GM20431 (cell line): ENCODE results near the gene PCGF5.
"Not testable (repeated sequence)": the region's sequence is repeated elsewhere in the genome, so short reads cannot be mapped to it uniquely, and the experiment has no call there.

Experiments
- in situ Hi-C: fragments of 300-500 bp; cut with MseI, MboI; formaldehyde crosslinking; loops from one replicate; pipeline ENCODE4 v1.15.0; 2020; ENCODE audit warnings: low sequenced_read_pairs; ENCODE audit not compliant: unreplicated experiment

The PCGF5 gene

DNA sequence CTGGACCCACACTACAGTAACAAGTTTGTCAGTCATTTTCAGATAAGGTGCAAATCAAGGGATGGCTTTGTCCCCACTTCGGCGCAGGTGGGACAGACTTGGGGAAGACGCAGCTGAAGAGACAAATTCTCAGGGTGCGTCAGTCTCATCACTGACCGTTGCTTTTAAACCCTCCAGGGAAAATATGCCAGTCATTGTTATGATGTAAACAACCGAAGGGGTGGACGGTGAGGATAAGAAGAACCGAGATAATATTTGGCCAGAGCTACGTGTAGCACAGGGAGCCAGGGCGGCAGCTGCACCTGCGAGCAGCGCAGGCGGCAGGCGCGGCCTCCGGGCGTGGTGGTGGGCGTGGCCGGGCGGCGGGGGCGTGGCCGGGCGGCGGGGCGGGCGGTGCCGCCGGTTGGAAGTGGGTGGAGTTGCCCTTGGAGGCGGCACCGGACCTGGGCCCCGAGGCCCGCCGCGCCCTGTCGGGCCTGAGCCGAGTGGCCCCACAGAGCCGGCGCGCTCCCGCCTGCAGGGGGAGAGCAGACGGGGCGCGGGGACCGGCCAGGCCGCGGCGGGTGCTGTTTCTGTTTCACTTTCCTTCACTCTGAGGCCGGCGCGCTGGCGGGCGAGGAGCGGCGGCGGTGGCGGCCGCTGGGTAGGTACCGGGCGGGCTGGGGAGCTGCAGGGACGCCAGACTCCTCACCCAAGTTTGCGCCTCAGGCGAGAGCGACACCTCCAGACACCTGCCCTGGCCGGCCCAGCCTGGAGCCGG, at the start of gene PCGF5:
PCGF5 (plus strand) TSS at position 470 of the 760 bp plus-strand sequence. CDS start 2,209 bp downstream, outside the sequence.
- in situ Hi-C loops: no loop called here

DNA sequence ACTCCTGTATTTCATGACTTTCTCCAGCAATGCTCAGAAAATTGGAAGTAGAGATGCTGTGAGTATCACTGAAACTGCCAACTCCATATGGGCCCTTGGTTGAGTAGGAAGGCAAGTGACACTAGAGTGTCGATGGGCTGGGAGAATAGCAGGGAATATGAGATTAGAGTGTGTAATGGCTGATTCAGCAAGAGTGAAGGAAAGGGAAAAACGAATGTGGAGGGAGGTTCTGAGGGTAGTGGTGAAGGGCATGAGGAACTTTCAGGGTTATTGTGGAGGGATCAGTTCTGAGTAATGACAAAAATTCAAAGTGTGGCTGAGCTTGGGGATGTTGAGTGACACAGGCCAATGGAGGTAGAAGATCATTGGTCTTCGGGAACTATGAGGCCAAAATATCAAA, 49.0 kb upstream of the PCGF5 start:
- in situ Hi-C loops: no loop called here

DNA sequence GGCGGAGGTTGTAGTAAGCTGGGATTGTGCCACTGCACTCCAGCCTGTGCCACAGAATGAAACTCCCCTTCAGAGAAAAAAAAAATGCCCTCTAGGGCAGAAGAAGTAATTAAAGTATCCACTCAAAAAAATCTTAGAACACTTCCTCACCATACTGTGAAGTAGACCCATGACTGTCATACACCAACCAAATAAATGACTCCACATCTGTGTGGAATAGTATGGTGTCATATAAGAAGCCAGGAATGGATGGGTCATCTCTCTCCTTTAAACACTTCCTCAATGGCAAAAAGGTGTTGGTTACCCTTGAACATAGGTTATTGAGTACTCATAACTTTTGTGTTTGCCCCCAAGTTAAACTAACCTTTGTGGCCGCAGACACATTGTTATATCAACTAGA, 48.1 kb upstream of the PCGF5 start:
- in situ Hi-C loops: no loop called here

DNA sequence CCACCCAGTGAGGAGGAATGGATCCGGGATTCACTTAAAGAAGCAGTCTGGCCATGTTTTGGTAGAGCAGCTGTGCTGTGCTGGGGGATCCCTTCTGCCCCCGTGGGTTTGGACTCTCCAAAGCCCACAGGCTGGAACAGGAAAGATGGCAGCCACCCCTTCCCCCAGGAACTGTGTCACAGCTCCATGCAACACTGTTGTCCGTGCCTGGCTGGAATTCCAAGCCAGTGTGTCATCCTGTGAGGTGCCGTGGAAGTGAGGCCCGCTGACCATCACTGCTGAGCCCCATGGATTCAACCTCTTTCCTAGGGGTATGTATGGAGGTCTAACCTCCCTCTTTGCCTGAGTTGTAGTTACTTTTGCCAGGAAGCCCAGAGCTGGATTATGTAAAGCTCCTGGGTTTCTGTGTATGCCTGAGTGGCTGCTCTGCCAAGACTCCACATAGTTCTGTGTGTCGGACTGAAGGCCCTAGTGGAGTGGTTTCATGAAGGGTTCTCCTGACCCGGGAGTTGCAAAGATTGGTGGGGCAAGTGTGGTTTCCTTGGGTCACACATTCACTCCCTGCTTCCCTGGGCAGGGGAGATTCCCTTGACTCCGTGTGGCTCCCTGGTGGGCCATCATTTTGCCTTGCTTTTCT, 35.1 kb upstream of the PCGF5 start:
- in situ Hi-C loops: no loop called here

DNA sequence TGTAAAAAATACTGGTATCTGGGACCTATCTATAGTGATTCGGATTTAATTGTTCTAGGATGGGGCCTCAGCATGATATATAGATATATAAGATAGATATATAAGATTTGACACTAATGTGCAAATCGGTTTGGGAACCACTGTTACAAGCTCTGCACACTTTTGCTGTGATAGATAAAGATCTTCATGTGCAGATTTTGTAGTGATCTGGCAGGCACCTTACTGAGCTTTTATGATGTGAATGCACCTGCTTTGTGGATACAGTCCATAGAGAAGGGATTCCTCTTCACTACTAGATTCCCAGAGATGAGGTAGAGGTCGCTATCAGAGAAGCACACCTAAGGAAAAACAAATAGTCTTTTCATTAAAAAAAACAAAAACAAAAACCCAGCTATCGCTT, 33.3 kb upstream of the PCGF5 start:
- in situ Hi-C loops: no loop called here

DNA sequence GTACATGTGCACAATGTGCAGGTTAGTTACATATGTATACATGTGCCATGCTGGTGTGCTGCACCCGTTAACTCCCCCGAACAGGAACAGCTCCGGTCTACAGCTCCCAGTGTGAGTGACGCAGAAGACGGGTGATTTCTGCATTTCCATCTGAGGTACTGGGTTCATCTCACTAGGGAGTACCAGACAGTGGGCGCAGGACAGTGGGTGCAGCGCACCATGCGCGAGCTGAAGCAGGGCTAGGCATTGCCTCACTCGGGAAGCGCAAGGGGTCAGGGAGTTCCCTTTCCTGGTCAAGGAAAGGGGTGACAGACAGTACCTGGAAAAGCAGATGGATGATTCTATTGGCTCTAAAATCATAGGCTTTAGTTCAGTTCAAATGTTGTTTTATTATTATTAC, 32.5 kb upstream of the PCGF5 start:
- in situ Hi-C loops: not testable (repeated sequence)

DNA sequence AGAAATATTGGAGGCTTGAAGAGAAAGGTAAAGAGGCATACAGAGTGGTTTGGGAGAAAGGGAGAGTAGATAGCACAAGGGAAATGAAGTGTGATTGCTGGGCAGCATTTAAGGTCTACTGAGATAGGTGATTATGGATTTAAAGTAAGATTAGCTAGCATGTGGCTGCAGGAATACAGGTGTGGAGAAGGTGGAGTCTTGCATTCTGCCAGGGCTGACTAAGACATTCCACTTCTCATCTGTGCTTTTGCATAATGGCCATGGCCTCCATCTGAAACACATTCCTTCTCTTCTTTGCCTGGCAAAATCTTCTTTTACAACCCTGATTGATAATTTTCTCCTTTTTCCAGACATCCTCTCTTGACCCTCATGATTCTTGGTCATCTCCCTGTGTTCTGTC, 31.6 kb upstream of the PCGF5 start:
- in situ Hi-C loops: no loop called here

- in situ Hi-C loops: no loop called here
Measured at GRCh38 chr10:91190388-91190870, 30.0 kb upstream of the PCGF5 start.

GRCh38 chr10:91190876-91191583, 29.4 kb upstream of the PCGF5 start:
- in situ Hi-C loops: no loop called here

GRCh38 chr10:91191584-91191919, 28.9 kb upstream of the PCGF5 start:
- in situ Hi-C loops: no loop called here

- in situ Hi-C loops: no loop called here
Measured at GRCh38 chr10:91194497-91195179, 25.8 kb upstream of the PCGF5 start.

DNA sequence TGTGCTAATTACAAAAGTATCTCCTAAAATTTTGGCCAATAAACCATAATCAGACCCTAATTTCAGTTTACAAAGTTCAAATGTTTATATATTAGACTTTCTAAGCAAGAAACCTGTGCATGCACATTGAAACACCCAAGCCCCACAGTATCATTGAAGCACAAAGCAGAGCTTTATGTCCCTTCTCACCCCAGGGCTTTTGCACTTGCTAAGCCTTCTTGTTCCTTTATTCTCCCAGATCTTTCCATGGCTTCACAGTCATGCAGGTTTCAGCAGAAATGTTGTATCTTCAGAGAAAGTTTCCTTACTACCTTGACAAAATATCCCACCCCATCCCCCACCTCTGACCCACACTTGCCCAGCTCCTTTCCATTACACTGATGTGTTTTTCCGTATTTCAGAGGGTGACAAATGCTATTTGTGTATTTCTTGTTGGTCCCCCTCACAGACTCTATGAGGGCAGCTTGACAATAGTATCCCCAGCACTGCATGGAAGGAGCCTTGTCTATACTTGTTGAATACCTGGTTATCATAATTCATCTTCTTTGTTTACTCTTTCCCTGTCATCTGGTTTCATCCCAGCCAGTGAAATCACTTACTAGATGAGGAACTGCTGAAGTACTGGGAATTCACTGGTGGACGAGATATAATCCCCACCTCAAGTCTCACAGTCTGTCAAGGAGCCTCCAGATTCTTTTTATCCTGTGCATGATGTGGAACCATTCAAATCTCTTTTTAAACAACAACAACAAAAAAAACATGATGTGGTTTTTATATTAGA, 24.0 kb upstream of the PCGF5 start:
- in situ Hi-C loops: no loop called here

GRCh38 chr10:91197127-91197526, 23.3 kb upstream of the PCGF5 start:
- in situ Hi-C loops: no loop called here

- in situ Hi-C loops: no loop called here
Measured at GRCh38 chr10:91198781-91199180, 21.7 kb upstream of the PCGF5 start.

DNA sequence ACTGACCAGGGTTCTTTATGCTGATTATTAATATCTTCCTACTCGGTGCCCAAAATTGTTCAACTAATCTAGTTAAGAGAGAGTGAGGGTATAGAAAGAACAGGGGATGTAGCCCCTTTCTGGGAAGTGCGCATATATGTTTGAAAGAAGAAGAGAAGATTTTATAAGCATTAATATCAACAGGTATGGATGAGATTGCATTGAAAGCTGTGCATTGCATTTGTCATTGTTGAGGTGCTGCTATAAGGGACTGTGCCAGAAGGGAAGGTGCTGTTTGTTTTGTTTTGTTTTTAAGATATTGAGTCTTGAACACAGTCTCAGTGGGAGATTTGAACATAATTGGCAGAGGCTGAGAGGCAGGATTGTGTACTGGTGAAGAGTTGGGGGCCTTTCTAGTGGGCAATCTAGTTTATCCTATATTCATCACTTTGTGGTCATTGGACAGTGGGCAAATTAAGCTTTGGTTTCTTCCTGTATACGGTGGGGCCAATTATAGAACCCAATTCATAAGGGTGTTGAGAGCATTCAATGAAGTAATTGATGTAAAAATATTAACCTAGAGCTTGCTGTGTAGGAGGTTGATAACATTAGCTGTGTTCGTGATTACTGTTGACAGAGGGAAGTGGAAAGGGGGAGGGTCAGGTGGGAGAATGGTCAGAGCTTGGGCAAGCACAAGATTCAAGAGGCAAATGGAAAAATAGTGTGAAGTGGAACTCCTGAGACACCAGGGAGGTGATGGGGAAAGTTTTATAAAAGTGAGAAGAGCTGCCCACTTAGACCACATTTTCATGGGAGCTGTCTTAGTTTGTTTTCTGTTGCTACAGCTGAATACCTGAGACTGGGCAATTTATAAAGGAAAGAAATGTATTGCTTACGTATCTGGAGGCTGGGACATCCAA, 19.9 kb upstream of the PCGF5 start:
- in situ Hi-C loops: no loop called here

DNA sequence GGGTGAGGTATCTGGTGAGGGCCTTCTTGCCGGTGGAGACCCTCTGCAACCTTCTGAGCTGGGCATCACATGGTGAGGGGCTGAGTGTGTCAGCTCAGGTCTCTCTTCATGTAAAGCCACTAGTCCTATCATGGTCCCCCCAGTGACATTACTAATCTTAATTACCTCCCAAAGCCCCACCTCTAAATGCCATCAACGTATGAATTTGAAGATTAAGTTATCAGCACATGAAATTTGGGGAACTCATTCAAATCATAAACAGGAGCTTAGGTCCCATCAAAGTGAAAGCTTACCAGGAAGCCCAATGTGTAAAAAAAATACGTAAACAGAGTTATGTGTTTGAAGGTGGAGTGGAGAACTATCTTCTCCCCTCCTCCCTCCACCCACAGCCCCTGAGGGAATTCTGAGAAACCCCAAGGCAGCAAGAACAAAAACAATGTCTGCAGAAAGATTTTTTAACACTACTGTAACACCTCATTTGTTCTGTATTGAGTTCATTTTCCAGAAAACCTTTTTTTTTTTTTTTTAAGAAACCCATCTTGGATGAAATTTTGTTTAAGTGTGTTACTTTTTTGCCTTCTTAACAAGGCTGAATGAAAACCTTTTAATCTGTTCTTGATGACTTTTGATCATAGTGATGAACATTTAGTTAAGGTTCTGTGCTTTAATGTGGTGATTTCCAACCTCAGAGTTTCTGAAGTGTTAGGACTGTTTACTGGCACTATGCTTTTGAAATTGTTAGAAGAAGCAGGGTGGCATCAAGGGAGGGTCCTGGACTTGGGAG, 19.1 kb upstream of the PCGF5 start:
- in situ Hi-C loops: no loop called here

GRCh38 chr10:91206427-91206826, 14.0 kb upstream of the PCGF5 start:
- in situ Hi-C loops: no loop called here

- in situ Hi-C loops: no loop called here
Measured at GRCh38 chr10:91206837-91207474, 13.5 kb upstream of the PCGF5 start.
